ENCODE data around the gene LMOD3.

The LMOD3 gene

DNA sequence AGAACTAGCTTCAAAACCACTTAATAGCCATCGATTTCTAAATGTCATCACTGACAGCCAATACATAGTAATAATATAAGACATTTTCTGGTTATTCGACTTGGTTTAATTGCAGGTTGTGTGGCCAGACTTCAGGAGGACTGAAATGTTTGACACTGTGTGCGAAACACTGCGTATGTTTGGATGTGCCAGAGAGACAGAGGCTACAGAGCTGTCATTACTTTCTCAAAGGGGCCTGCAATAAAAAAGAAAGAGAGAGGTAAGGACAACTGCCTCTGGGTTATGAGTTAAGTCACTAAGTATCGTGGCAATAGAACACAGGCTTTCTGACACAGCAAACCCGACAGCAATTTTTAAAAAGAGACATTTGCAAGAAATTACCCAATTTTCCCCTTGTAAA is 882 bp downstream of the LMOD3 start:
- DNase-seq, result no peak

DNA sequence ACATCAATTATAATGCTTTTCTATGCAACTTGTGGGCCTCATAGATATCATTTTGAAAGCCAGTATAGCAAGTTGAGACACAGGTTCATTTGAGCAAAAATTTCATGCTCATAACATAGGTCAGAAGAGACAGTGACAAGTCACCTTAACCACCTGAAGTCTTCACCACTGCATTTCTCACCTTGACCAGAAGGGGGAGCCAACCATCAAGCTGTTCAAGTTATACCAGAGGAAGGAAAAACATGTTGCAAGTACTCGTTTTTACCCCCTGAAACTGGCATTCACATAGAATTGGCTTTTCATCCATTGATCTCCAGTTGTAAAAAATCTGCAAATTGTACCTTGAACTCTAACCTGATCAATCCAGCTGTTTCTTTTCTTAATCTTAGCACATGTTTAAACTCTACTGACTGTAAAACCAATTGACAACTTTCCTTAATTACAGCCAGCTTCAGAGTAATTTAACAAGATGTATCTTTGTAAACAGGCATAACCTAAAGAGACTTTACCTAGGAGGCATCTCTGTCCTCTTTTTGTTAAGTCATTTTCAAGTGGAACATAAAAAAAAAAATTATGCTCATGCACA is 1.4 kb downstream of the LMOD3 start:
- peak; percentile 88 for DNase-seq

GRCh38 chr3:69119681-69120080 is 2.7 kb downstream of the LMOD3 start:
- no peak for DNase-seq

DNA sequence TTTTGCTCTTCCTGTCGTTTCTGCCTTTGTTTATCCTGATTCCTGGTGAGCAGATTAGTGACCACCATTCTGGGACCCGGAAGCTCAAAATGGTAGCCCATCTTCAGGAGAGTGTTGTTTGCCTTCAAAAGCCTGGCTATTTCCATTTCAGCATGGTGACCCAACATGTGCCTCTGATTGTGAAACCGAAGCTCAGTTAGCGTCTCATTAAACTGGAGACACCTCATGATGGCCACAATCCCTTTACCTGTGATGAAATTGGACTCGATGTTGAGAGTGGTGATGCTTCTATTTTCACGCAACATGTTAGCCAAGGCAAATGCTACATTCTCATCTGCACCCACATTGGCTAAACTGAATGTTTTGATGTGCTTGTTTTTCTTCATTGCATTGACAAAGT is 3.3 kb downstream of the LMOD3 start:
- no peak for DNase-seq

DNA sequence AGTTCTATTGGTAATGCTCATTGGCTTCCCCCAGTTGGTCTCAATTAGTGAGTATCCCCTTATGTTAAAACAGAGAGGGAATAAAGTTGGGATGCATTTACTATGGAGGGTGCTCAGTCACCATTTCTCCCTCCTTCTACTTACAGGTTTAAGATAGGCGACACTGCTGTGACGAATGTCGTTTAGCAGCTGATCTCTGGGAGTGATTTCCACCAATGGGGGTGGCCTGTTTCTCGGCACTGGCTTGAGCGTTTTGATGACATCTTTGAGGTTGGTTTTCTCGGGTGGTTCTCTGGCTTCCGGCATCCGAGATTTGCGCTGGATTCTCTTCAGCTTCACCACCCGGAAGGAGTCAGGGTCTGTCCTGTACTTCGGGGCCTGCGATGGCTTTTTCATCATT is 3.8 kb downstream of the LMOD3 start:
- no peak for DNase-seq

DNA sequence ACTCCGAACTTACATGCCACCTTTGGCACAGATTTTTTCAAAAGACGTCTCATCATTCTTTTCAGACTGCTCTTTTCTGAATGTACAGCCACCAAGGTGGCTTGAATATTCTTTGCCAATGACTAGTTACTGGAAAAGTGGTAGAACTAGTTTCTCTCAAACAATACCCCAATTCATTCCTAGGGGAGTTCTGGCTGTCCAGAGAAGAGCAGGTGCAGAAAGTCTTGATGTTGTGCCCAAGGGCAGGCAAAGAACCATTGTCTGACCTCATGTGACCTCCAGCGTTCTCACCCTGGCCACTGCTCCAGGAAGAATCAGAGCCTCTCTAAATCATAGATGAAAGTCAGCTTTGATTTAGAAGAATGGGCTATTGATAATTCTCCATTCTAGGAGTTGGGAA is 5.5 kb downstream of the LMOD3 start:
- no peak for DNase-seq

DNA sequence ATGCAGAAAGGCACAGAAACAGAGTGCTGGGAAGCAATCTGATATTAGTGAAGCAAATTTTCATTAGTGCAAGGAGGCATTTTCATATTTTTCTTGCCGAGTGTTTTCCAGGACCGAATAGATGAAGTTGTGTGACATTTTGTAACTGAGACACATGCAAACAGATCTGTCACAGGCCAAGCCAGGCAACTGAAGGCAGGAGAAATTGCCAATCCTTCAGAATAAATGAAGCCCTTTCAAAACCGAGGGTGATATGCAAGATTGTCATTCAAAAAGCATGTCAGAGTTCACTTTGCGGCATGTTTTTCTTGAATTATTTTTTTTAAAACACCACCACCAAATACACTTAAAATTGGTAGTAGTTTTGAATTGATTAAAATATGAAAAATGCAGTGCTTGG is 6.2 kb downstream of the LMOD3 start:
- DNase-seq, result no peak

- DNase-seq, result no peak
Observed at GRCh38 chr3:69115731-69116130, 6.7 kb downstream of the LMOD3 start.

DNA sequence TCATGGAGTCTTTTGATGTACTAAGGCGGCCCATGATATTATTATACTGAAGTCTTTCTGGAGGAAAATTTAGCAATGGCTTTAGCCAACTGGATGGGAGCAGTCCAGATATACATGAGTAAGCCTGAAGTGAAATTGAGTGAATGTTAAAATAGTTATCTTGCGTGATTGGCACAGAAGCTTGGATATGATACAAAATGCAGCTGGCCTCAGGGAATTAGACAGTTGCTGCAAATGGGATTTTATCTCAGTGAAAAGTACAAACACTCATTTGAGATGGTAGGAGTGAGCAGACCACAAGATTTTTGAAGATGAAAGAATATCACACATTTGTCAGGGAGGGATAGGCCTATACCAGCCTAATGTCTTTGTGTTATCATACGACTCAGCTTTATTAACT is 8.9 kb downstream of the LMOD3 start:
- DNase-seq, result no peak

DNA sequence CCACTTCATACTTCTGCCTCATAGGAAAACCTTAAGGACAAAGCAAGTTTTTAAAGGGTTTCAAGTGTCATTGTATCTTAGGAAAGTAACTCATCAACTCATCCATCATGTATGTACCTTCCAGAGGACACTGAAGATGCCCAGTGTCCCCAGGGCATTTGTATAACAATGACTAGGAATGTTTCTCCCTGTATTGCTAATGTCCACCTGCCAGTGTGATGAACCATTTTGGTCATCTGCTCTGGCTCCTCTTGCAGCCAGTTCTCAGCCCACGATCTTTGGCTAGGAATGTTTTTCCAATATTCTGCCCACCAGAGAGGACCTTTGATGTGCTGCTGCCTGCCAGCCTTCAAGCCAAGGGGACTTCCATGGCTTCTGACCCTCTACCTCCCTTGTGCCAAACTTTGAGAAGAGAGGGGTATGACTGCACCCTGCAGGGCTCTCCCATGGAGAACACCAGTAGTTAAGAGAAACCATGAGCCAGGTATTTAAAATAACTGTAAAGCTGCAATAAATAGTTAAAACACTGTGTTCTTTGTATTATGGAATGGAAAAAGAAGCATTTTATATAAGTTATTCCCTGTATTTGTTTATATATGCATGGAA is 11.4 kb downstream of the LMOD3 start:
- DNase-seq, result no peak

DNA sequence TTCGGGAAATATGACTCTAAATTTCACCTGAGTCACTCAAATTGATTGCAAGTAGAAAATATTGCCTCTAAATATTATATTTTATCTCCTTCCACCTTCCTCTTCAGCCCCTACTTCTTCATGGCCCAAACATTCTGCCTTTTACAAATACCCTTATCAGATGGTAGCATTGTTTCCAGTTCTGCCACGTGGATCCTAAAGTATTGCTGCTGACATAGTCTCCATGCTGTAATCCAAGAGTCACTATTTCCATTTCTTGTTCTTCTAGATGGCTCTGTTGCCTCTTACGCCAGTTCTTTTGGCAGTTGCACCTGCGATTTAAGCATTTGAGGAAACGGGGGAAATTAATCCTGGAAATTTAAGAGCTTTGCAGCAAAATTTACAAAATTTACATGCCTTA is 13.6 kb downstream of the LMOD3 start:
- DNase-seq, result no peak

- DNase-seq, result no peak
Observed at GRCh38 chr3:69107841-69108240, 14.6 kb downstream of the LMOD3 start.

DNA sequence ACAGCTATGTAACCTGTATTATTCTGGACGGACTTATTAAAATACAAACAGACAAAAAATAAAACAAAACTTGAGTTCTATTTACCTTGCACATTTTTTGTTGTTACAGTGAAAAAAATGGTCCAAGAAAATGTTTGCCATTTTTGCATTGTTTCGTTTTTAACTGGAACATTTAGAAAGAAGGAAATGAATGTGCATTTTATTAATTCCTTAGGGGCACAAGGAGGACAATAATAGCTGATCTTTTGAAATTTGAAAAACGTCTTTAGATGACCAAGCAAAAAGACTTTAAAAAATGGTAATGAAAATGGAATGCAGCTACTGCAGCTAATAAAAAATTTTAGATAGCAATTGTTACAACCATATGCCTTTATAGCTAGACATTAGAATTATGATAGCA is 17.1 kb downstream of the LMOD3 start:
- no peak for DNase-seq

GRCh38 chr3:69104586-69104985 is 17.8 kb downstream of the LMOD3 start:
- no peak for DNase-seq

DNA sequence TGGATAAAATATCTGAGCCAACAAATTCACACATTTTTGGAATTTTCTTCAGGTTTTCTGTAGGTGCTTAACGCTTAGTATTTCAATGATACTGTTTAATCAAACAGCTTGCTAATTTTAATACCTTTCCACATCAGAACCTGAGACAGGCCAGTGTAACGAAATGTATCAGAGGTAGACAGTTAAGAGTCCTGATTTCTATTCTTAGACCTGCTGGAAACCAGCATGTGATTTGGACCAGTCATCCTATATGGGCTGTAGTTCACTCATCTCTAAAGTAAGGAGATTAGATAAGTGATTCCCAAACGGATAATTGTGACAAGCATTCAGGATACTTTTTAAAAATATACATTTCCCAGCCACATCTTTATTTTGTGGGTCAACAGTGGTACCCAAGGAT is 19.3 kb downstream of the LMOD3 start:
- DNase-seq, result no peak

DNA sequence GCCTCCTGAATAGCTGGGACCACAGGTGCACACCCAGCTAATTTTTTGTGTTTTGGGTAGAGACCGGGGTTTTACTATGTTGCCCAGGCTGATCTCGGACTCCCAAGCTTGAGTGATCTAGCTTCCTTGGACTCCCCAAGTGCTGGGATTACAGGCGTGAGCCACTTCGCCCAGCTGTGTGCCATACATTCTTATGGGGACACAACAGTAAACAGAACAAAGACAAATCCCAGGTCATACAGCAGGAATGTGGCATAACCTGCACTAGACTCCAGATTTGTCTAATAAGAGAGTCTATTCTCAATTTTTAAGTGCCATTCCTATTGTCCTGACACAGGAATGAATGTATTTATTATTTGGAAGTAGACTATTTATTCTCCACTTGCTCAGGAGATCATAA is 20.0 kb downstream of the LMOD3 start:
- no peak for DNase-seq

GRCh38 chr3:69099576-69099975 is 22.8 kb downstream of the LMOD3 start:
- no peak for DNase-seq

DNA sequence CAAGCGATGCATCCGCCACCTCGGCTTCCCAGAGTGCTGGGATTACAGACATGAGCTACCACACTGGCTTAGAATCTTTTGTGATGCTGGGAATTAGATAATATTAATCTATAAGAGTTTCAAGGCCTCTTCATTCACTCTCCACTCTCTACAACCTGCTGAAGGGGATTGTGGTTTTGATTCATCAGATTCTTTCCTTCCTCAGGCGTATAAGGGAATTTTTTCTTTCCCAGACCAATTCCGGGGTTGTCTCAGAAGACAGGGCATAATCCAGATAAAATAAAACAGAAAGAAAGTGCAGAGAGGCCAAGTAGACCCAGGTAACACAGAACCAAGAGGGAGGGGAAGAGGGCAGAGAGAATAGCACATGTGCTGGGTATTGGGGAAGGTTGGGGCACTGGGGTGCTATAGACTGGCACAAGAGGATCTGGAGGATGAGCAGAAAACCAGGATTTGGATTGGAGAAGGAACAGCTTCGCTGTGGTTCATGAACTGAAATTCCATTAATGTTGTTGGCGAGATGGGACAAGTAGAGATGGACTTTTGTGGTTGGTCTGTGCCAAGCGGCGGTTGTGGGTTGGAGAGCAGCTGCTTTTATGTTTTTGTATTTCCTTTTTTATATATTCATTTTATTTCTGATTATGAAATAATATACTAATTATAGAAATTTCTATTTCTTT is 24.8 kb downstream of the LMOD3 start:
- DNase-seq, result no peak

GRCh38 chr3:69096299-69096698 is 26.1 kb downstream of the LMOD3 start:
- no peak for DNase-seq

- no peak for DNase-seq
Observed at GRCh38 chr3:69095636-69096035, 26.8 kb downstream of the LMOD3 start.

GRCh38 chr3:69094467-69095205 is 27.8 kb downstream of the LMOD3 start:
- DNase-seq, result no peak

DNA sequence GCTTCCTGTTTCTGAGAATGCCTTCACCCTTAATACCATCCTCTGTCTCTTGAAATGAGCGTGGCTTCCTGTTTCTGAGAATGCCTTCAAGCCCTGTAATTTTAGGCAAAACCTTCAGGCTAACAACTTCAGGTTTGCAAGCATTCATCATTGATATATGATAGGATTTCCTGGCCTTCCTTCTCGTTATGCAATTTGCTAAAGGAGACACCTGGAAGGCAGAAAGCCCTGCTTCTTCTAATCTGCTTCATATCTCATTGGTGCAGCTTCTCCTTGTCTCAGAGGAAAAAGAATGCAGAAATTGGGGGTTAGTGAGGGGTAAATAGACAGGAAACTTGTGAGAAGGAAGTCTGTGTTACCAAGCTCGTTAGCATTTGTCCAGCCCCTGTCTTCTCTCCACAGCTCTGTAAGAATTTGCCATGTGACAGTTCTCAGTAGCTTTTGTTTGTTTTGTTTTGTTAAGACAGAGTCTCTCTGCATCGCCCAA is 30.3 kb downstream of the LMOD3 start:
- peak; percentile 54 for DNase-seq

GRCh38 chr3:69091389-69092029 is 30.9 kb downstream of the LMOD3 start:
- no peak for DNase-seq
